ENCODE results near the gene BRD1. TPM values are rescaled to one million over a fixed set of nuclear protein-coding genes. Genes with fewer than 3 reads are reported as not detected.
"Not testable (repeated sequence)": the region's sequence is repeated elsewhere in the genome, so short reads cannot be mapped to it uniquely, and the experiment has no call there.

BRD1 gene
- total RNA-seq, 2 experiments from 2014 or later = 49.9 to 56.6 TPM

DNA sequence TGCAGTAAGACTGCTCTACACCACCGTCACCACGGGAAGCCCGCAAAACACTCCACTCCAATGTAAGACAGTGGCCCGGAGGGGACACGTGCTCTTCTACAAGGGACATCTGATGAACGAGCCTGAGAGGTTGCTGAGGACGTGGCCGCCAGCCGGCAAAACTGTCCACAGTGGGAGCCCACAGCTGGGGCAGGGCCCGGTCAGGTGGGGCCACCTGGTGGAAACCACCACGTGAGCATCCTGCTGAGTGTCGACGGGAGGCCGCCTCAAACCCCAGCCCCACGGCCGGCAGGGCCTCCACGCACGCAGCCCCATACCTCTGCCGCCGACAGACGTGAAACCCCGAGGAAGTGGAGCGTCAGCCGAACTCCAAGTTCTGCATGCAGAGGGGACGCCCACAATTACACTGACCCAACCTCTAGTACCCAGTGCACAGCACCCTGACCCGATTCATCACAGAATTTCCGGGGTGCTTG, 42.6 kb downstream of the BRD1 start:
- no peak for DNase-seq
- H3K27me3 Mint-ChIP-seq = no peaks in the 10 kb centered on the region
- no peak overlapping the region for H3K4me3 Mint-ChIP-seq
- peak overlapping the region; percentile 8 for H3K27ac Mint-ChIP-seq
- H3K4me1 Mint-ChIP-seq = peaks cover 58% of the 10 kb centered on the region
- H3K36me3 Mint-ChIP-seq = peaks cover 19% of the 10 kb centered on the region
- CTCF ChIA-PET = no interaction called here
- ATAC-seq = peak; percentile 7
- H3K9me3 Mint-ChIP-seq (ENCODE audit: low read depth) = no peaks in the 10 kb centered on the region

GRCh38 chr22:49784630-49784971, 43.1 kb downstream of the BRD1 start:
- H3K36me3 Mint-ChIP-seq = peaks cover 18% of the 10 kb centered on the region

DNA sequence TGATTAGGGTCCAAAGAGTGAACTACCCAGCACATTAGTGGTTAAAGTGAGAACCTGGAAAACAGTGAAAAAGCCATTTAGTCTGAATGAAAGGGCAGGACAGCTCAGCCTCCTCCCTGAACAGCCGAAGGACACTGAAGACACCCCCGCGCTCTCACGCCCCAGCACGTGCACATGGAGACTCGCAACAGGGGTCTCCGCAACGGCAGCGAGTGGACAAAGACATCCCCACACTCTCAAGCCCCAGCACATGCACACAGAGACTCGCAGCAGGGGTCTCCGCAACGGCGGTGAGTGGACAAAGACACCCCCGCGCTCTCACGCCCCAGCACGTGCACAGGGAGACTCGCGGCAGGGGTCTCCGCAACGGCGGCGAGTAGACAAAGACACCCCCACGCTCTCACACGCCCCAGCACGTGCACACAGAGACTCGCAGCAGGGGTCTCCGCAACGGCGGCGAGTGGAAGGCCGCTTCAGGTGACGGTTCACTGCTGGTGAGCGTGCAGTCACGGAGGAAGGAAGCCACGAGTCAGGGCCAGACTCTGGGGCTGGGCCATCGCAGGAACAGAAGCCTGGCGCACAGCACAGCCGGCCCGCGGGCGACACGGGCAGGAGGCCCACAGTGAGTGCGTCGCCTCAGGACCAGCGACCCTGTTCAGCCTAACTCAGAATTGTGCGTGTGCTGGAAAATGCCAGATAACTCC, 43.6 kb downstream of the BRD1 start:
- Mint-ChIP-seq H3K27me3 (no peaks in the 10 kb centered on the region), H3K4me3 (no peak overlapping the region), H3K27ac (no peak overlapping the region), H3K4me1 (peaks cover 49% of the 10 kb centered on the region), H3K36me3 (peaks cover 21% of the 10 kb centered on the region), H3K9me3 (ENCODE audit: low read depth) (no peaks in the 10 kb centered on the region)
- no peak for ATAC-seq
- no peak for DNase-seq
- CTCF ChIA-PET = no interaction called here

More at GRCh38 chr22:49784630-49784971, 43.1 kb downstream of the BRD1 start:
- DNase-seq (no peak), ATAC-seq (no peak)
- Mint-ChIP-seq H3K9me3 (ENCODE audit: low read depth) (no peaks in the 10 kb centered on the region), H3K4me1 (peaks cover 54% of the 10 kb centered on the region), H3K4me3 (no peak overlapping the region), H3K27ac (no peak overlapping the region), H3K27me3 (no peaks in the 10 kb centered on the region)
- CTCF ChIA-PET = no interaction called here

- Mint-ChIP-seq H3K27ac (no peak overlapping the region), H3K36me3 (peaks cover 21% of the 10 kb centered on the region), H3K9me3 (ENCODE audit: low read depth) (no peaks in the 10 kb centered on the region), H3K27me3 (no peaks in the 10 kb centered on the region), H3K4me1 (peaks cover 42% of the 10 kb centered on the region), H3K4me3 (no peak overlapping the region)
- ATAC-seq = no peak
- DNase-seq = no peak
- CTCF ChIA-PET = no interaction called here
Measured at GRCh38 chr22:49783036-49783746, 44.5 kb downstream of the BRD1 start.

DNA sequence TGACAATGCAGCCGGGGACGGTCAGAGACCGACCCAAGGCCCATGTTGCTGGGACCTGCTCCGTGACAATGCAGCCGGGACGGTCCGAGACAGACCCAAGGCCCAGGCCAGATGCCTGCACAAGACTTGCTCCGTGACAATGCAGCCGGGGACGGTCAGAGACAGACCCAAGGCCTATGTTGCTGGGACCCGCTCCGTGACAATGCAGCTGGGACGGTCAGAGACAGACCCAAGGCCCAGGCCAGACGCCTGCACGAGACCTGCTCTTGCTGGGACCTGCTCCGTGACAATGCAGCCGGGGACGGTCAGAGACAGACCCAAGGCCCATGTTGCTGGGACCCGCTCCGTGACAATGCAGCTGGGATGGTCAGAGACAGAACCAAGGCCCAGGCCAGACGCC, 45.8 kb downstream of the BRD1 start:
- H3K4me1 Mint-ChIP-seq = peaks cover 34% of the 10 kb centered on the region

GRCh38 chr22:49781289-49781782, 46.3 kb downstream of the BRD1 start:
- Mint-ChIP-seq H3K27ac (peak overlapping the region; percentile 72), H3K27me3 (no peaks in the 10 kb centered on the region), H3K36me3 (peaks cover 20% of the 10 kb centered on the region), H3K9me3 (ENCODE audit: low read depth) (no peaks in the 10 kb centered on the region), H3K4me1 (peaks cover 30% of the 10 kb centered on the region), H3K4me3 (peak overlapping the region; percentile 54)
- CTCF ChIA-PET = no interaction called here
- DNase-seq = no peak
- peak; percentile 51 for ATAC-seq

More for the DNA sequence above, 45.8 kb downstream of the BRD1 start:
- ATAC-seq; DNase-seq; CTCF ChIA-PET; H3K9me3 Mint-ChIP-seq (ENCODE audit: low read depth); H3K27me3 Mint-ChIP-seq: not testable (repeated sequence)
- Mint-ChIP-seq H3K27ac (peak overlapping the region; percentile 72), H3K4me3 (peak overlapping the region; percentile 54), H3K36me3 (peaks cover 19% of the 10 kb centered on the region)

DNA sequence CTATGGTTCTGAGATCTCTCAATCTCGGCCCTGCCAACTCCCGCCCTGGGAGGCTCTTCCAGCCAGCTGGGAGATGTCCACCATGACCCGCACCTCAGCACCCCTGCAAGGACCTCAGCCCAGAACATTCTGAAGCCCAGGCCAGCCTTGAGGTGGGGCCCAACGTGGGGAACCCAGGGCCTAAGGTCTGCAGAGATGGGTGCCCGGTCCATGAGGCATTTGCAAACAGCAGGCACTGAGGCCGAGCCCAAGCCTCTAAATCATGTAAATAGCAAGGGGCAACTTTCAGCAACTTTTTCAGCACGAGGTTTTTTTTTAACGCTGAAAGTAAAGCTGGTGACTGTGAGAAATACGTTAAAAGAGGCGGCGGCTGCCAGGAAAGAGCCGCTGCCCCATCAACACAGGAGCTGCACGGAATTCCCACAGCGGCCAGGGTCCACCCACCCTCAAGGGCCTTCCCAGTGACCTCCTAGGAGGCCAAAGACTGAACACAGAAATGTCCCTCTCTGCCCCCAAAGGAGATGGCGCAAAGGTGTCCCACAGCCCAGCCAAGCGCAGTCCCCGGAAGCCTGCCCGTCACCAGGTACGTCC, 46.9 kb downstream of the BRD1 start:
- Mint-ChIP-seq H3K4me3 (no peak overlapping the region), H3K27ac (no peak overlapping the region), H3K27me3 (no peaks in the 10 kb centered on the region), H3K9me3 (ENCODE audit: low read depth) (no peaks in the 10 kb centered on the region), H3K4me1 (peaks cover 26% of the 10 kb centered on the region), H3K36me3 (peaks cover 20% of the 10 kb centered on the region)
- ATAC-seq = no peak
- DNase-seq = no peak
- CTCF ChIA-PET = no interaction called here

DNA sequence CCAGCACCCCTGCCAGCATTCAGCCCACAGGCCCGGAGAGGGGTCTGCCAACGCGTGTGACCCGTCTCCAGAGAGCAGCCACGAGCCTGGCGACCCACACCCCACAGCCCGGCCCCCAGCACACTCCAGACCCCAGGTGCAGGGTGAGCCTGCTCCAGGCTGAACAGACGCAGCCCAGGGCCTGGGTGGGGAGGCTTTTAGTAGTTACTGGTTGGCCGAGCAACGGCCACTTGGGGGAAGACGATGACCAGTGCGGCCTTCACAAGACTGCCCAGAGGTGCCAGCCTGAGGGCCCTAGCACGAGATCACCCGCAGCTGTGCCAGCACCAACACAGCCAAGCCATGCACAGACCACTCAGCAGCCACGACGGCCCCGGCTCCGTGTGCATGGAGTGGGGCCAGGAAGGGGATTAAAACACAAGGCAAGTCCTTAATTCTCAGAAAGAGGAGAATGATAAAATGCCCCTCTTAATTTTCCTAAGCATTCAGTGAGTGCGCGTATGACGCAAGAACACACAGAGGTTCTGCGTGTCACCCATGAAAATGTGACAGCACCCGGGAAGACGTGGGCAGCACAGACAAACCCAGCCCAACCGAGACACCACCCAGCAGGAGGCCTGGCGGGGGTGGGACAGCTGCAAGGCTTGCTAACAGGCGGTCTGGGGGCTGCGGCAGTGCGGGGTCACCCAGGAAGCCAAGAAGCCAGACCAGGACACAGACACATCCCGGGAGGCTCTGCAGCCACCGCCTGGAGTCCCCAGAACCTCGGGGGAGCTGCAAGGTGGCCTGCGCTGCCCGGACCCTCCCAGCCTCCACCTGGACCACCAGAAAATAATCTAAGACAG, 47.6 kb downstream of the BRD1 start:
- no peak for ATAC-seq
- peaks cover 21% of the 10 kb centered on the region for H3K36me3 Mint-ChIP-seq
- H3K27ac Mint-ChIP-seq = no peak overlapping the region
- no peaks in the 10 kb centered on the region for H3K27me3 Mint-ChIP-seq
- no peaks in the 10 kb centered on the region for H3K9me3 Mint-ChIP-seq (ENCODE audit: low read depth)
- no peak overlapping the region for H3K4me3 Mint-ChIP-seq
- peaks cover 22% of the 10 kb centered on the region for H3K4me1 Mint-ChIP-seq
- DNase-seq = no peak
- CTCF ChIA-PET = interaction anchor here (1.4 kb wide), 1 partner anchor 12 kb away, joined by 5 read pairs; no protein-coding TSS in a partner anchor

GRCh38 chr22:49779211-49779610, 48.5 kb downstream of the BRD1 start:
- Mint-ChIP-seq H3K9me3 (ENCODE audit: low read depth) (no peaks in the 10 kb centered on the region), H3K27ac (no peak overlapping the region), H3K4me1 (peaks cover 18% of the 10 kb centered on the region), H3K4me3 (no peak overlapping the region), H3K27me3 (no peaks in the 10 kb centered on the region), H3K36me3 (peaks cover 27% of the 10 kb centered on the region)
- CTCF ChIA-PET = interaction anchor here (1.4 kb wide), 1 partner anchor 12 kb away, joined by 5 read pairs; no protein-coding TSS in a partner anchor
- ATAC-seq (no peak), DNase-seq (no peak)

DNA sequence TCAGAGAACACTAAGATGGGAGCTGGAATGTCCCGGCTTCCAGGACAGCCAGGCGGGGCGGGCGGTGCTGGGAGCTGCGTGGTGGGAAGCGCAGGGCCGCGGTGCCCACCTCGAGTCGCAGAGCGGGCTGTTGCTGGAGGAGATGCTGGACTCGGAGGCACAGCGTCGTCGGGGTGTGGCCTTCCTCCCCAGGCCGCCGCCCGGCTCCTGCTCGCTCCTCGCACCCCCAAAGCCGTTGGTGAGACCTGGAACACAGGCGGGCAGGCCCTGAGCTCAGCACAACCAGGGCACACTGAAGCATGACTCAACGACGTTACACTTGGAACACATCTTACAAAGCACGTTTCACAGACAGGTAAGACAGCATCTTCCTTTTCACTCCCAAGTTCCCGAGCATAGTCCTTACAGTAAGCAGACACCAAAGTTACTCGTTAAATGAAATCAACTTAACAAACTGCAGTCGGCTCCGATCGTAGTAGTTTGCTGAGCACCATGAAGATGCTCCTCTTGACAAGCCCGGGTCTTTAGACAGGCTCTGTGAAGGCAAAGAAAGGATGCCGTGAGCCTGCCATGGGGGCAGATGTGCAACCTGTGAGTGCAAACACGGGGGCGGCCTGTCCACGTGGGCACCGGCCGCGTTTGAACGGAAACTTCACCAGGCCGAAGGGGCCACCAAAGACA, 50.0 kb downstream of the BRD1 start:
- Mint-ChIP-seq H3K27ac (no peak overlapping the region), H3K9me3 (ENCODE audit: low read depth) (no peaks in the 10 kb centered on the region), H3K27me3 (no peaks in the 10 kb centered on the region), H3K4me1 (peaks cover 15% of the 10 kb centered on the region), H3K36me3 (peaks cover 22% of the 10 kb centered on the region), H3K4me3 (no peak overlapping the region)
- no peak for DNase-seq
- no peak for ATAC-seq
- CTCF ChIA-PET = interaction anchor here (1.2 kb wide), 1 partner anchor 253 kb away, joined by 4 read pairs; no protein-coding TSS in a partner anchor

DNA sequence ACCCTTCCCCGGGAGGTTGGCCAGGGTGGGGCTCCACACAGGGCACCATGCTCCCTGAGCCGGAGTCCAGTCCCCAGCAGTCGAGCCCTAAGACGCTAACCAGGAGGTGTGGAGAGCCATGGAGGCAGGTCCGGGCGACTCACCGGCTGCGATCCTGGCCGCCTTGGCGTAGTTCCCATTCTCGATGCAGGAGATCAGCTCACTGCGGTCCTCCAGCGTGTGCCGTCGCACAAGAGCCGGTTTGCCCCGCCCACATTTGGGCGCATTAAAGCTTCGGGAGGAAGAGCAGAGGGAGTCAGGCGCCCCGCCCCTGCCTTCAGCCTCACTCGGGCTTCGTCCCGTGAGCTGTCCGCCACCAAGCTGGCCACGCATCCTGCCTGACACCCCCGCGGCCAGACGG, 50.8 kb downstream of the BRD1 start:
- no peaks in the 10 kb centered on the region for H3K9me3 Mint-ChIP-seq (ENCODE audit: low read depth)
- no peak for ATAC-seq
- no peak overlapping the region for H3K4me3 Mint-ChIP-seq
- H3K4me1 Mint-ChIP-seq = peaks cover 9% of the 10 kb centered on the region
- DNase-seq = no peak
- peaks cover 22% of the 10 kb centered on the region for H3K36me3 Mint-ChIP-seq
- CTCF ChIA-PET = no interaction called here
- no peak overlapping the region for H3K27ac Mint-ChIP-seq
- H3K27me3 Mint-ChIP-seq = no peaks in the 10 kb centered on the region

DNA sequence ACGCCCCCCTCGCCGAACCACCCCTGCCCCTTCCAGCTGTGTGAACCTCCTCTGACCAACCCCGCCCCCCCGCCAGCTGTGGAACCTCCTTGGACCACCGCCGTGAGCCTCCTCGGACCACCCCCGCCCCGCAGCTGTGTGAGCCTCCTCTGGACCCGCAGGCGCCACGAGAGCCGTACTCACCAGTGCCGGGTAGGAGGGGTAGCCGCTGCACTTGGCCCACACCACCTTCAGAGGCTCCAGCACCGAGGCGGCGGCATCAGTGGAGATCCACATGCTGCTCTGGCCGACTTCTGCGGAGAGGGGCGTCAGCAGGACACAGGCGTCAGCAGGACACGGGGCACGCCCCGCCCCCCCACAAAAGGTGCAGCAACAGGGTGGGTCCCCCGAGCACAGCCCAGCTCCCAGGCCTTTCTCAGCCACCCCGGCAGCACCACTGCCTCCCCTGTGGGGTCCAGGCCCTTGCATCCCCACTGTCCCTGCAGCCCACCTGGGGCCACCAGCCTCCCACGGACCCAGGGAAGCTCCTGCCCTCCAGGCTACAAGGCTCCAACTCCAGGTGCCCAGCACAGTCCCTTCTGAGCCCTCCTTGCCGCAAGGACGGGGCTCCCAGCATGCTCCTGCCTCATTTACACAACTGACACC, 51.7 kb downstream of the BRD1 start:
- H3K36me3 Mint-ChIP-seq = peaks cover 22% of the 10 kb centered on the region
- DNase-seq (no peak), ATAC-seq (no peak)
- H3K27ac Mint-ChIP-seq = no peak overlapping the region
- no peaks in the 10 kb centered on the region for H3K27me3 Mint-ChIP-seq
- no peaks in the 10 kb centered on the region for H3K9me3 Mint-ChIP-seq (ENCODE audit: low read depth)
- peaks cover 7% of the 10 kb centered on the region for H3K4me1 Mint-ChIP-seq
- no peak overlapping the region for H3K4me3 Mint-ChIP-seq
- CTCF ChIA-PET = interaction anchor here (0.7 kb wide), 1 partner anchor 8 kb away, joined by 4 read pairs; no protein-coding TSS in a partner anchor
